COLO668 (cell line): ENCODE results near the gene AKR1B1.
"Not testable (repeated sequence)": the region's sequence is repeated elsewhere in the genome, so short reads cannot be mapped to it uniquely, and the experiment has no call there.

Source experiments
- DNase-seq: peaks from one replicate; lab custom pipeline; 2025; ENCODE audit not compliant: unreplicated experiment; lab: John Stamatoyannopoulos, UW

Gene AKR1B1

GRCh38 chr7:134458806-134459698 is at the start of gene AKR1B1:
Gene AKR1B1, minus strand, starts transcription at chr7:134459100. Its CDS starts 38 bp downstream, at chr7:134459062.
- peak; percentile 93 for DNase-seq

DNA sequence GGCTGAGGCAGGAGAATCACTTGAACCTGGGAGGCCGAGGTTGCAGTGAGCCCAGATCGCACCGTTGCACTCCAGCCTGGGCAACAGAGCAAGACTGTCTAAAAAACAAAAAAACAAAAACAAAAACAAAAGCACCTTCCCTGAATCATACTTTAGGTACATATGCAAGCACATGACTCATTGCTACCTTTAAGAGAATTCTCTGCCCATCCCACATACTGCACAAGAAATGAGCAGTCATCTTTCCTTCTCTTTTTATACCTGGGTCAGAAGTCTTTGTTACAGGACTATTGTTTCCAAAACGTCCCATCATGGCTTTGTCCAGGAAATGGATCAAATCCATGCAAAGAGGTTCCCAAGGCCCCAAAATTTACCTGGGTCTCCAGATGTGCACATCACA is 47.0 kb upstream of the AKR1B1 start:
- DNase-seq, result no peak

- DNase-seq, result no peak
These were observed 45.8 kb upstream of the AKR1B1 start for GRCh38 chr7:134504660-134505164.

DNA sequence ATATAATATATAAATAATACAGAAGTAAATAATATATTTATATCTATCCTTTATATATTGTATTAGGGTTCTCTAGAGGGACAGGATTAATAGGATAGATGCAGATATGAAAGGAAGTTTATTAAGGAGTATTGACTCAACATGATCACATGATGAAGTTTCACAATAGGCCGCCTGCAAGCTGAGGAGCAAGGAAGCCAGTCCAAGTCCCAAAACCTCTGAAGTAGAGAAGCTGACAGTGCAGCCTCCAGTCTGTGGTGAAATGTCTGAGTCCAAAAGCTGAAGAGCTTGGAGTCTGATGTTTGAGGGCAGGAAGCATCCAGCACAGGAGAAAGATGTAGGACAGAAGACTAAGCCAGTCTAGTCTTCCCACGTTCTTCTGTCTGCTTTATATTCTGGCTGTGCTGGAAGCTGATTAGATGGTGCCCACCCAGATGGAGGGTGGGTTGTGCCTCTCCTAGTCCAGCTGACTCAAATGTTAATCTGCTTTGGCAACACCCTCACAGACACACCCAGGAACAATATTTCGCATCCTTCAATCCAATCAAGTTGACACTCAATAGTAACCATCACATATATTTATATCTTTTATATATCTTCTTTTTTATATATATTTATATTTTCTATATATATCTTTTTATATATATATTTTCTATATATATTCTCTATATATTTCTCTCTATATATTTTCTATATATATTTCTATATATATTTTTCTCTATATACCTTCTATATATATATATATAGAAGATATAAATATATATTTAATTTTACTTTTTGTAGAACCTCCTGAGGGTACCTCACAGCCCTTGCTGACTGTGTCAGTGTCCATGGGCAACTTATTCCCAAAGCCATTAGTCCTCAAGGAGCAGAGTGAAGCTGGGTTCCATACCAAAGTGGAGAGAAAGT is 43.8 kb upstream of the AKR1B1 start:
- no peak for DNase-seq

- DNase-seq, result no peak
These were observed 42.1 kb upstream of the AKR1B1 start for GRCh38 chr7:134500982-134501381.

DNA sequence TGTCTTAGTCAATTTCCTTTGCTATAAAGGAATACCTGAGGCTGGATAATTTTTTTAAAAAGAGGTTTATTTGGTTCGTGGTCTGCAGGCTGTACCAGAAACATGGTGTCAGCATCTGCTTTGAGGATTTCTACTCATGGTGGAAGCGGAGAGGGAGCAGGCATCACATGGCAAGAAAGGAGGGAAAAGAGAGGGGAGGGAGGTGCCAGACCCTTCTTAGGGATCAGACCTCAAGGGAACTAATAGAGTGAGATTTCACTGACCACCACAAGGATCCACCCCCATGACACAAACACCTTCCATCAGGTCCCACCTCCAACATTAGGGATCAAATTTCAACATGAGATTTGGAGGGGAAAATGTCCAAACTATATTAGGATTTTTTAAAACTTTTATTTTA is 41.5 kb upstream of the AKR1B1 start:
- no peak for DNase-seq

- DNase-seq, result no peak
These were observed 36.6 kb upstream of the AKR1B1 start for GRCh38 chr7:134495546-134495945.

GRCh38 chr7:134493091-134493490 is 34.2 kb upstream of the AKR1B1 start:
- DNase-seq, result no peak

DNA sequence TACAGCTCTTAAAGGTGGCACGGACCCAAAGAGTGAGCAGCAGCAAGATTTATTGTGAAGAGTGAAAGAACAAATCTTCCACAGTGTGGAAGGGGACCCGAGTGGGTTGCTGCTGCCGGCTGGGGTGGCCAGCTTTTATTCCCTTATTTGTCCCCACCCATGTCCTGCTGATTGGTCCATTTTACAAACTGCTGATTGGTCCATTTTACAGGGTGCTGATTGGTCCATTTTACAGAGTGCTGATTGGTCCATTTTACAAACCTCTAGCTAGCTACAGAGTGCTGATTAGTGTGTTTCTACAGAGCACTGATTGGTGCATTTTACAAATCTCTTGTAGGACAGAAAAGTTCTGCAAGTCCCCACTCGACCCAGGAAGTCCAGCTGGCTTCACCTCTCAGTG is 28.8 kb upstream of the AKR1B1 start:
- DNase-seq, result not testable (repeated sequence)

GRCh38 chr7:134485203-134485602 is 26.3 kb upstream of the AKR1B1 start:
- DNase-seq, result no peak

- DNase-seq, result no peak
These were observed 24.4 kb upstream of the AKR1B1 start for GRCh38 chr7:134483296-134483695.

- no peak for DNase-seq
These were observed 24.0 kb upstream of the AKR1B1 start for GRCh38 chr7:134482858-134483257.

- no peak for DNase-seq
These were observed 22.3 kb upstream of the AKR1B1 start for GRCh38 chr7:134481167-134481566.

DNA sequence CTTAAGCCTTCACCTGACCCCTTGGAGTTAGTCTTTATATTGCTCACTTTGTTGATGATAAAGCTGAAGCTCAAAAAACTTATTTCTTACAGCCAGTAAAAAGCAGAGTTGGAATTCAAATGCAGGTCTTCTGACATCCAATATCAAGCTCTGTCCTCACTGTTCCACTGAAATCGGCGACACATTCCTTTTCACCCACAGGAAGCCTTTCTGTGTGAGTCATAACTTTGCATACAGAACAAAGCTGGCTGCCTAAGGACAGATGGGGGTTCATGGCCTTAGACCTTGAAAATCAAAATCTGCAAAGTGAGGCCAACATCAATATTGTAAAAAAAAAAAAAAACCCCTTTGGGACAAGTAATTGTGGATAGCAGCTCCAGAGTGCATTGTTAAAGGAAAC is 21.8 kb upstream of the AKR1B1 start:
- no peak for DNase-seq

GRCh38 chr7:134480202-134480601 is 21.3 kb upstream of the AKR1B1 start:
- no peak for DNase-seq

- DNase-seq, result no peak
These were observed 19.8 kb upstream of the AKR1B1 start for GRCh38 chr7:134478707-134479106.

DNA sequence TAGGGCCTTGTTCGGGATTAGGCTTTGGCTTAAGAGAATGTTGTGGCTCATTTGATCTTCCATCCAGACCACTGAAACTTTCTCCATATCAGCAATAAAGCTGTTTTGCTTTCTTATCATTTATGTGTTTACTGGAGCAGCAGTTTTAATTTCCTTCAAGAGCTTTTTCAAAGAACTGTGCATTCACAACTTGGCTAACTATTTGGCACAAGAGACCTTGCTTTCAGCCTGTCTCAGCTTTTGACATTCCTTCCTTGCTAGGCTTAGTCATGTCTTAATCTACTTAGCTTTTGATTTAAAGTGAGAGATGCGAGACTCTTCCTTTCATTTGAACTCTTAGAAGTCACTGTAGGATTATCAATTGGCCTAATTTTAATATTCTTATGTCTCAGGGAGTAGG is 19.1 kb upstream of the AKR1B1 start:
- no peak for DNase-seq

- DNase-seq, result no peak
These were observed 17.1 kb upstream of the AKR1B1 start for GRCh38 chr7:134476044-134476443.

GRCh38 chr7:134474828-134475227 is 15.9 kb upstream of the AKR1B1 start:
- DNase-seq, result no peak

- DNase-seq, result no peak
These were observed 15.0 kb upstream of the AKR1B1 start for GRCh38 chr7:134473861-134474291.

- DNase-seq, result no peak
These were observed 13.8 kb upstream of the AKR1B1 start for GRCh38 chr7:134472572-134473244.
